ENCODE data around the gene FAM111B.
"Not testable (repeated sequence)": the region's sequence is repeated elsewhere in the genome, so short reads cannot be mapped to it uniquely, and the experiment has no call there.

FAM111B gene

GRCh38 chr11:59097113-59097708, 9.8 kb upstream of the FAM111B start:
- H3K27ac ChIP-seq: no peak overlapping the region

GRCh38 chr11:59097938-59098337, 9.1 kb upstream of the FAM111B start:
- DNase-seq (ENCODE audit: low read depth, low spot score); H3K27ac ChIP-seq: not testable (repeated sequence)

More at GRCh38 chr11:59097113-59097708, 9.8 kb upstream of the FAM111B start:
- no peak for DNase-seq (ENCODE audit: low read depth, low spot score)

- no peak overlapping the region for H3K27ac ChIP-seq
These were observed 4.7 kb upstream of the FAM111B start for GRCh38 chr11:59102259-59102765.

GRCh38 chr11:59107721-59108120, 684 bp downstream of the FAM111B start:
- not testable (repeated sequence) for H3K27ac ChIP-seq

More at GRCh38 chr11:59102259-59102765, 4.7 kb upstream of the FAM111B start:
- no peak for DNase-seq (ENCODE audit: low read depth, low spot score)

GRCh38 chr11:59112494-59112893, 5.5 kb downstream of the FAM111B start:
- no peak for DNase-seq (ENCODE audit: low read depth, low spot score)
- H3K27ac ChIP-seq: no peak overlapping the region

More at GRCh38 chr11:59107721-59108120, 684 bp downstream of the FAM111B start:
- DNase-seq (ENCODE audit: low read depth, low spot score): not testable (repeated sequence)

GRCh38 chr11:59114344-59114743, 7.3 kb downstream of the FAM111B start:
- DNase-seq (ENCODE audit: low read depth, low spot score): no peak

GRCh38 chr11:59115553-59115952, 8.5 kb downstream of the FAM111B start:
- no peak for DNase-seq (ENCODE audit: low read depth, low spot score)
- no peak overlapping the region for H3K27ac ChIP-seq

More at GRCh38 chr11:59114344-59114743, 7.3 kb downstream of the FAM111B start:
- no peak overlapping the region for H3K27ac ChIP-seq

- no peak overlapping the region for H3K27ac ChIP-seq
- no peak for DNase-seq (ENCODE audit: low read depth, low spot score)
These were observed 10.7 kb downstream of the FAM111B start for GRCh38 chr11:59117774-59118173.

- DNase-seq (ENCODE audit: low read depth, low spot score): no peak
- no peak overlapping the region for H3K27ac ChIP-seq
These were observed 12.8 kb downstream of the FAM111B start for GRCh38 chr11:59119826-59120225.

GRCh38 chr11:59135648-59136461, 28.8 kb downstream of the FAM111B start:
- DNase-seq (ENCODE audit: low read depth, low spot score): no peak
- H3K27ac ChIP-seq: no peak overlapping the region

GRCh38 chr11:59136551-59136950, 29.5 kb downstream of the FAM111B start:
- DNase-seq (ENCODE audit: low read depth, low spot score); H3K27ac ChIP-seq: not testable (repeated sequence)

- no peak for DNase-seq (ENCODE audit: low read depth, low spot score)
- no peak overlapping the region for H3K27ac ChIP-seq
These were observed 30.2 kb downstream of the FAM111B start for GRCh38 chr11:59137190-59137589.

- H3K27ac ChIP-seq: no peak overlapping the region
- DNase-seq (ENCODE audit: low read depth, low spot score): no peak
These were observed 31.6 kb downstream of the FAM111B start for GRCh38 chr11:59138643-59139042.

GRCh38 chr11:59141191-59141590, 34.2 kb downstream of the FAM111B start:
- no peak for DNase-seq (ENCODE audit: low read depth, low spot score)
- no peak overlapping the region for H3K27ac ChIP-seq

- DNase-seq (ENCODE audit: low read depth, low spot score): no peak
- peak overlapping the region; percentile 78 for H3K27ac ChIP-seq
These were observed 34.8 kb downstream of the FAM111B start for GRCh38 chr11:59141673-59142460.

- DNase-seq (ENCODE audit: low read depth, low spot score): peak; percentile 88
- peak within 1 kb of the TSS; percentile 78 for H3K27ac ChIP-seq
These were observed 35.8 kb downstream of the FAM111B start, which contains the start of gene FAM111A for GRCh38 chr11:59142530-59143507. Gene FAM111A, plus strand, starts transcription at chr11:59142856. Its CDS starts 6,017 bp downstream, at chr11:59148873.

GRCh38 chr11:59144096-59144495, 37.1 kb downstream of the FAM111B start:
- DNase-seq (ENCODE audit: low read depth, low spot score): no peak
- peak overlapping the region; percentile 78 for H3K27ac ChIP-seq

- peak overlapping the region; percentile 78 for H3K27ac ChIP-seq
- DNase-seq (ENCODE audit: low read depth, low spot score): peak; percentile 44
These were observed 37.7 kb downstream of the FAM111B start for GRCh38 chr11:59144579-59145345.
